GM19240 (cell line): ENCODE data around the gene GRM5.
A peak's percentile ranks its signal among the peaks of the same experiment; 100 is the strongest.

ENCODE experiments used
- DNase-seq: peaks from one replicate; pipeline ENCODE4 v3.0.0; 2011; ENCODE audit warnings: low spot score; ENCODE audit not compliant: insufficient read length

Gene GRM5

DNA sequence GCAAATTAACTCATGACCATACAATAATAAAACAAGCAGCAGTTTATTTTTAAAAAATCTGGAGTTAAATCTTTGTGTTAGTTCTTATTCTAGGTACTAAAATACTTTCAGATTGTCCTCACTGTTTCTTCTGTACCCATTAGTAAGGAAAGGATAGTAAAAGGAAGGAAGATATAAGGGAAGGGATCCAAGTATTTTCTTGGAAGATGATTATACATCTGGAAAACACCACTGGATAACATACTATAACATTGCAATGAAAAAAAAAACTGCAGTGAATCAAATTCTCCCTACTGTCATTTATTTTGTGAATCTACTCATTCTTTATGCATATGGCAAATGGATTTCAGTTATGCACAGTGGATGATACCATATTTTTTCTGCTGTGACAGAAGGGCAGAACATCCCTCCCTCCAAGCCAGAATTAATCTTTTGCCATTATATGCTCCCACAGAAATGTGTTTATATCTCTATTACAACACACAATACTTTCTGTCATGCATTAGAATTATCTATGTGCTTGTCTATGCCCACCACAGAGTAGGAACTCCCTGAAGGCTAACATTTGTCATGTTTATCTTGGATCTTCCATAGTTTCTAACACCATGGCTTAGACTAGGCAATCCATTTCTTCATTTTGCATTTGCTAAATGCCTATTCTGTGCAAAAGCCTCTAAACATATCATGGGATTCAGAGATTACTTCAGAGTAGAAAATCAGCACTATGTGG is 446.0 kb downstream of the GRM5 start:
- no peak for DNase-seq

DNA sequence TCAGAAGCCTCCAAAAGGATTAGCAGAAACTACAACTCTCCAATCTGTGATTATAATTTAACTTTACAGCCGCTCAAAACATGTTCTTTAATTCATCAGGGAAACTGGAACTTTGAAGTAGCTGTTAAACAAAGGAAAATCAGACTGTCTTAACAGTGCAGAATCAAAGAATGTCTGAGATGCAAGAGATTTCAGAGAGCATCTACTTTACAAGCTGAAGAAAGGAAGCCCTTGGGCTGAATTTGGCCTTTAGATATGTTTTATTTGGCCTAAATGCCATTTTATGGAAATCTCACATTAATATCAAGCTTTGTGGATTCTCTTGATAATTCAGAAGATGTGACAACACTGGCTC is 446.7 kb downstream of the GRM5 start:
- no peak for DNase-seq

DNA sequence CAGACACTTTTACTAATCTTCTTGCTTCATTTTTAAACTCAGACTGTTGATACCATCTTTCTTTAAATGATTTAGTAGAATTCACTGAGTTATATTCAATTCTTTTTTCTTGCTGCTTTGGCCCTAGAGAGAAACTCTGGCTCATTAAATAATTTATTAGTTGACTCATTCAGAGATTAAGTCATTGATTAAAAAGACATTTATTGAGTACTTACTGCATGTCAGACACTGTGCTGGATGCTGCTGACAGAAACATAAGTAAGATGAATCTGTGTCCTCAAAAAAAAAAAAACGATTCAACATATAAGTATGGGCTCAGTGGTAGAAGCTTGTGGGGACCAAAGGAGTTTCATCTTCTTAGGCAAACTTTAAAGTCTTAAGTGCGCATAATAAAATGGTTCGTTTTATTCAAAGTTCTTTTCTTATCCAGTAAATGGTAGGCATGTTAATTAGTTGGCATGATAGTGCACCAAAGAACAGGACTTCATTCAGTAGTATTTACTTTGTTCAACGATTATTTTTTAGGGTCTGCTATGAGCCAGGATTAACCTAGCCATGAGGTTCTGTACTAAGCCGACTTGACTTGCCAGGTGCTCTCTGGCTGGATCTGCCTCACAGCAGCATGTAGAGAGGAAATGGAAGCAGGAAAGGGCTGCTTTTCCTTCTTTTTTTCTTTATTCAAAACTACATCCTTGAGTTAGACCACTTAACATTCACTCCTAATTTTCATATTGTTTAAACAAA is 447.3 kb downstream of the GRM5 start:
- no peak for DNase-seq

DNA sequence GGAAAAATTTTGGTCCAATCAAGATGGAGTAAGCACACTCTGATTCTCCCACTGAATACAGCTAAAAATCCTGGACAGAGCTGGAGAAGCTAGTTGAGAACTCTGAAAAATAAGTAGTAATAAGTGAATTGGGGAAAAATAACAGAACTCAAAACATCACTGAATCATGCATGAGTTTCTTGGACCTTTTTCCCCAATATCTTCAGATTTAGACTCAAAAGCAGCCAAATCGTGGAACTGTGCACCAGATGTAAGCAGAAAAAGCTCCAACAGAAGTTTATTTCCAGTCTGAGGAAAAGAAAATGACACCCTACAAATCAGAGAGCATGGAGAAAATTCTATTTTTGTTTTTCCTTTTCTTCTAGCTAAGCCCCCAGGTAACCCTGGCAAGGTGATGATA is 448.6 kb downstream of the GRM5 start:
- DNase-seq = no peak

DNA sequence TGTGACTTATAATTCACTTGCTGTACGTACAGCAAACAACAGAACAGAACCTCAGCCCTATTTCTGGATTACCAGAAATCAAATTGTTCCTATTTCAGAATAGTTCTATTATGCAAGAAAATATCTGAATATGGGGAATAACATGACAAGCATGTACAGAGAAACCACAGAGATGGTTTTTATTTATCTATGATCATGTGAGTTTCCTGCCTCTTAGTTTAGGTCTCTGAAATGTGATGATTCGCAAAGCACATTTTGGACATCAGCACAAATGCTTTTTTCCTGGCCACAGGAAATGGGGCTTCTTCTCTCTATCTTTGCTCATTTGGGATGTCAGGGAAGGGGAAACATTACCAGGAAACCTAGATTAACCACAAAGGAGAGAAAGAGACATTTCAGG is 461.5 kb downstream of the GRM5 start:
- no peak for DNase-seq

DNA sequence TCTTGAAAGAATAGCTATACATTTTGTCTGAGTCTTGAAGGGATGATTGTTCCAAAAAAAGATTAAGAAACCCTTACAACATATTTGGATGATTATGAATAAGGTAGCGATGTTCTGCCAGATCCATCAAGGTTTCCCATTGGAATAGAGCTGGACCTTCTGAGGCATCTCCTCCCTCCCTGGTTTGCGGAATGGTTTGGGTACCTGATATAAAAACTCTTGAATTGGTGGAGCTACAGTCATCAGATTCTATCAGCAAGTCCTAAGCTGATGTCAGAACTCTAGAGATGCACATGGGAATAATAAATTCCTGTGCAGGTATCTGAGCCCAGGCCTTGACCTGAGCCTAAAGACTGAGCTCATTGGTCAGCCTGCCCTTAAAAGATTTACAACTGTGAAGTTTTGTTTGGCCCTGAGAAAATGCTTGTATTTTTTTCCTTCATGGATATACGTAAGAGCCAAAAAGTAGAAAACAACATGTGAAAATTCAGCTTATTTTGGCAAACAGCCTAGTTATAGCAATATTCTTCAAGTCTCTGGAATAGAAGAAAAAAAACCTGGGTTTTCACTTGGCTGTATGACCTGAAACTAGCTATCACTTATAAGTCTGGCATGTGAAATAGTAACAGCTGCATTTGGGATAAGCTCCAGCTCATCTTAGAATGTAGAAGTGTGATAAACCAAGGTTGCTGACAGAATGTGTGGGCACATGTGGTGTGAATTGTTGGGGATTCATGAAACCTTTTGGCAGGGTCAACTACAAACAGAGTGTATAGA is 462.5 kb downstream of the GRM5 start:
- no peak for DNase-seq

DNA sequence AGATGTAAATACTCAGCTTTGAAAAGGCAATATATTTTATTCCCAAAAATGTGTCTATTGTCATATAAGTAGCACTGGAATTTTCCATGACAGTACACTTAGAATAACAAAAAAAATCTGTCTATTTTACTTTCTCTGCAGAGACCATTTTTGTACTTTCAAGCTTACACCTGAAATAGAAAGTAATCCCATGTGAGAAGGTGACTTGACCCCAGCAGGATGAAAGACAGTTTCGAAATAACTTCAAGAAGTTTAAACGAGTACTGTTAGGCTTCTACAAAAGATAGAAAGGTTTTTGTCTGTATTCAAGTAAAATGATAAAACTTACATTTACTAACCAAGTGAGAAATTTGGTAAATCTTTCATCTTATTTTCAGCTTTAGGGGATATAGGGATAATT is 468.4 kb downstream of the GRM5 start:
- no peak for DNase-seq

DNA sequence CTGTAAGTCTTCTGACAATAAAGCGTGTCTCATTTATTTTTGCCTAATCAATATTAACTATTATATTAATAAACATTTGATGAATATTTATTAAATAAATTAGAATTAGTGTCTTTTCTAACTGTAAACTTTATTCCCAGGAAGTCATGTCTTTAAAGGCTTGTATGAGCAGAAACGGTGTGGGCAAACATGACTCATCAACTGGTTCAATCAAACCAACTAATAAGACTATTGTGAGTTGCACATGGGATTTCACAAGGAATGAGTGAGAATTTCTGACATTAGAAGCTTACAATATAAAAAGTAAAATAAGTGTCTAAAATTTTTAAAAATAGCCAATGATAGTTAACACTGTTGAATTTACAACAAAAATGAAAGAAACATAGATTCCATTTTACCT is 469.0 kb downstream of the GRM5 start:
- DNase-seq = no peak

DNA sequence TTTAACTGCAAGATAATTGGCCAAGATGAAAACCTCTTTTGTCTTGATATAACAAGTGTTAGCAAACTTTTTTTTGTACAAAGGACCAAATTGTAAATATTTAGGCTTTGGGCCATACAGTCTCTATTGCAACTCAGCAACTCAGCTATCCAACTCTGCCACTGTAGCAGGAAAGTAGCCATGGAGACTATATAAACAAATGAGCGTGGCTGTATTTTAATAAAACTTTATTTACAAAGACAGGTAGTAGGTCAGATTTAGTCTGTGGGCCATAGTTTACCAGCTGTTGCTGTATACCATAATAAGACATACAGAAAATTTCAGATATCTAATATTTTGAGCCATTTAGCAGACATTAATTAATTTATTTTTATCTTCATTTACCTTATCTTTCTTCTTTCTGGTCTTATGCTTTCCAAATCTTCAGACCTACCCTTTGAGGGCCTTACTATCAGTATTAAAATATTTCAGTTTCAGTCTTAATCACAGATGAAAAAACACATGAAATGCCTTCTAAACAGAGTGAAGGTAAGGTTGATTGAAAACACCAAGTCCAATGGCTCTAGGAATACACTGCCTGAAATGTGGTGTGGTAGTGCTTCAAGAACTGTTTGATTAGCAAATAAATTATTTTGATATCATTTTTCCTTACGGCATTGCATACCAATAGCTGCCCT is 471.4 kb downstream of the GRM5 start:
- DNase-seq = no peak

DNA sequence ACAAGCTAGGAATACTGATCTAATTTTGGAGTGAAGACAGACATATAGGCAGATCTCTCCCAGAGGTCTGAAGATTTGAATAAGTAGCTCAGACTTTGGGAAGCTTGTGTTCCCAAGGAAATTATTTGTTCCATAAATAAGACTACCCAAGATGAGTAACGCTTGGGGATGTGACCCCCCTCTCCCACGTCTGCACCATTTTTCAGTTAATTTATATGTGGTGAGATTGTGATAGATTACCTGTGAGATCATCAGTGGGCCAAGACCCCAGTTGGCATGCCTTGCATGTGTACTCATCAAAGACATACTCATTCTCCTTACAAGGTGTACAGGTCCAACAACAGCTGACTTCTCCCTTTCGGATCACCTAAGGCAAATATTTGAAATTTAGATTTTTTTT is 475.4 kb downstream of the GRM5 start:
- no peak for DNase-seq

DNA sequence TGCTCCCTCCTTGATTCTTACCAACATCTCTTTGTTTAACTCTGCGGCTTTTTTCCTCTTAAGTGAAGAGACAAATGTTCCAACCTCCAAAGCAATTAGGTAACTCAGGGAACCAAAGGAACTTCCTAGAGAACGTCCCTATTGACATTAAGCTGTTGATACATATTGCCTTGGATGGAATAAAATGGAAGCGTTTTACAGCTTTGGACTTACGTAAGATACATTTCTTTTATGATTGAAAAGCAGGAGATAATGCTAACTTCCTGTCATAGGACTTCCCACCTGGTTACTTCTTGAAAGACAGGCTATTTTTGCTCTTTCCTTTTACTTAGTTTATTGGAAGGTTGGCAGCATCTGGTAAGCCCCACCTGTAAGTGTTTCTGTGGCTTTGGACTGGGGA is 482.5 kb downstream of the GRM5 start:
- DNase-seq = no peak

DNA sequence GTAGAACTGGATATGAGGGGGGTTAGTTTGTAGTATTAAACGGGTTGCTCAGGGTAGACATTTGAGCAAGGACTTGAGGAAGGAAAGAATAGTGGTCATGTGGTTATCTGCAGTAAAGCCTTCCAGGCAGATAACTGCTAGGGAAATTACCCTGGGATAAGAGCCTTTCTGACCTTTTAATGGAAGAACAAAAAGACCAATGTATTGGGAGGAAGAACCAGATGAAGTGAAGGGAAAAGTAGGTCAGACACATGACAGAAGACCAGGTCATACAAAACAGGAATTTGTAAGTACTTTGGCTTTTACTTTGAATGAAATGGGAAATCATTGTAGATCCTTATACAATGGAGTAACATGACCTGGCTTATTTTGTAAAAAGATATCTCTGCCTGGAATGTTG is 486.3 kb downstream of the GRM5 start:
- DNase-seq = no peak

DNA sequence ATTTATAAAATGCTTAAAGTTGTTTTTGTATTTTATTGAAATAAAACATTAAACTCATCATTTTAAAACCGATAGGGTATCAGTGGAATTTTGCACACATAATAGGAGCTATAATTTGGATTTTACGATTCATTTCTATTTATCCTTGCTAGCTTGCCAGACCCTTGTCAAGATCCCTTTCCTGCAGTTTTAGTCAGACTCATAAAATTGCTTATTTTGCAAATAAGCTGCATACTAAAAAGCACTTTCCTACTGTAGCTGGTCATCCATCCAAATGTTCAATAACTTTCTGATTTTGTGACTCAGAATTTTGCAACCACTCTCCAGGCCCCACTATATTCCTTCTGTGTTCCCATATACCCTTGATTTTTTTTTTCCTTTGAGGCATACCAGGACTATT is 489.0 kb downstream of the GRM5 start:
- DNase-seq = no peak

DNA sequence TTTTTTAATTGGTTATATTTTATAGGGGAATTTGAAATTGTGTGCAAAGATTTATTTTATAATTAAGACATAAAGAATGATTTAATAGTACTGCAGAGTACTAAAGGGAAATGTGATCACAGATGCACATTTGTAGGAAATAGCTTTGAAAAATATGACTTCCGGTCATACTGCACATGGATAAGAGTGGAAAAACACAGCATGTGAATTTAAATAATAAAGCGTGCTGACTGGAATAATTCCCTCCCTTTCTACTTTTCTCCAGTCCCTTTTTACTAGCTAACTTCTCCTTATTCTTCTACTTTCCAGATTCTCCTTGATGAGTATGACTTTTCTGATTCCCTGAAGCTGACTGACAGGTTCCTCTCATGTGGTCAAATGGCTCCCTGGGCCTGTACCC is 489.9 kb downstream of the GRM5 start:
- no peak for DNase-seq

DNA sequence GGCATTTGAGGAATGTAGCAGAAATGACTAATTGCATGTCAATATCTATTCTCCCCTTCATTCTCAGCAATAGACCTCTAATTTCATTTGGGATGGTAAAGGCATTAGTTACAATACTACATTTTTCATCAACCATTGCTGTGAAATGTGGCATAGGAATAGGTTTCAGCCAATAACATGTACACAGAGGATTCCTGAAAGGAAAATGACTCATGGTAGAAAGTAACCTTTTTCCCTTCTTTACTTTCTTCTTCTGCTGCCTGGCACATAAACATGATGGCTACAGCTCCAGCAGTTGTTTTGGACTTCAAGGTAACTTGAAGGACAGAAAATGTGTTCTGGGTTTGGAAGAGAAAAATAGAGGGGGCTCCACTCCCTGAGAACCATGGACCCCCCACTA is 496.4 kb downstream of the GRM5 start:
- DNase-seq = no peak

DNA sequence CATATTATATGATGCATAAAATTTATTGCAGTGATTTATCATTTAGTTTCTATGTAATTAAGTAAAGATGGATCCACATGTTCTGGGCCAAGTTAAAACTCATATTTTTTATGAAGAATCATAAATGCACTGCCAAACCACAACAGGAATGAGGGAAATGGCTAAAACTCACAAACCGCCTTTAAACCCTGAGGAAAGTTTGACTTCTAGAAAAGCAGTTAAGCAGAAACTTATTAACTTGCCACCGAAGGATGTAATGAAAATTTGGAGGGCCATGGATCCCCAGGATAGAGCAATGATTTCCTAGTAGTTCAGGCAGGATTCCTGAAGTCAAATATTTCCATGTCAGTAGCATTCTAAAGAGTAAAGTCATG is 510.0 kb downstream of the GRM5 start:
- DNase-seq = no peak

DNA sequence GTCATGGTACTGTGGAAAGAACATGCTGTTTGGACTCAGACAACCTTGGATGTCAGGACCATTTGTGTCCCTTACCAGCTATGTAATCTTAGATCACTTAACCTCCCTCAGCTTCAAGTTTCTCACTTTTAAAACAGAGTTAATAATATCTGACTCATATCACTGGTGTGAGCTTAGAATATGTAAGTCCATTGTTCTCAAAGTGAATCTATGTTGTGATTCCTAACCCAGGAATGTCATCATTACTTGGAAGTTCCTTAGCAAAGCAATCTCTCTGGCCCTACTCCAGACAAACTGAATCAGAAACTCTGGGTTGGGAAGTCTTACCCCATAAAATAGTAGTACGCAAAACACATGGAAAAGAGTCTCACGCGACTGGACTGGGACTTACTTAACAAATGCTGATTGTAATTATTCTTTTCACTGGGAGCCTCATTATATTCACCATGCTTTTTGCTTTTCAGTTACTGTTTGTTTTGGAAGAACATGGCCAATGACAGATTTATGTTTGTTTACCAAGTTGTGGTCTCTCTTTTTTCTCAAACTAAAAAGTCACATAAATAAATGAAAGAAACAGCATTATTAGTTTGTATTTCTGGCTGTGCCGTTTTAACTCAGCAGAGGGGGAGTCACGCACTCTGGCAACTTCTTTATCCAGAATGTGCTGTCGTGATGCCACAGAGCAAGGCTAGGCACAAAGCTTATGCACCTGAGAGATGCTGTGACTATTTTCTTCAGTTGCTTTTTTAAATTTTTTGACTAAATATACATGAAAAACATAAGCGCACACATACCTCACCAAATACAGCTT is 510.6 kb downstream of the GRM5 start:
- no peak for DNase-seq

DNA sequence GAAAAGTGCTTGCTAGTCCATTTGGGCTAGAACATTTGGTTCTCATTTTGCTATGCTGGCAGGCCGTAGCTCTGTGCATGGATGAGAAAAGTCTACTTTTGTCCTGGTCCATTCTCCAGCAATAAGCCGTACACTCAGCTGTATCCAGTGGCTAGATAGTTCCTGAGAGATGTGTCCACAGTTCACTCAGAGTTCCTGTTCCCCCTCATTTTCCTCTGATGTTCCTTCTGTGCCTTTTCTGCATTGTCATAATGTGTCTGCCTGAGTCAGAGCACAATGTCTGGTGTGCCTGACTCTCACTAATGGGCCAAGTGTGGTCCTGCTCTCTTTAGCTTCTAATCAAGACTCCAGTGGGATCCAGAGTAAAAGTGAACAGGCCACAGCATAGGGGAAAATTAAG is 512.6 kb downstream of the GRM5 start:
- no peak for DNase-seq

DNA sequence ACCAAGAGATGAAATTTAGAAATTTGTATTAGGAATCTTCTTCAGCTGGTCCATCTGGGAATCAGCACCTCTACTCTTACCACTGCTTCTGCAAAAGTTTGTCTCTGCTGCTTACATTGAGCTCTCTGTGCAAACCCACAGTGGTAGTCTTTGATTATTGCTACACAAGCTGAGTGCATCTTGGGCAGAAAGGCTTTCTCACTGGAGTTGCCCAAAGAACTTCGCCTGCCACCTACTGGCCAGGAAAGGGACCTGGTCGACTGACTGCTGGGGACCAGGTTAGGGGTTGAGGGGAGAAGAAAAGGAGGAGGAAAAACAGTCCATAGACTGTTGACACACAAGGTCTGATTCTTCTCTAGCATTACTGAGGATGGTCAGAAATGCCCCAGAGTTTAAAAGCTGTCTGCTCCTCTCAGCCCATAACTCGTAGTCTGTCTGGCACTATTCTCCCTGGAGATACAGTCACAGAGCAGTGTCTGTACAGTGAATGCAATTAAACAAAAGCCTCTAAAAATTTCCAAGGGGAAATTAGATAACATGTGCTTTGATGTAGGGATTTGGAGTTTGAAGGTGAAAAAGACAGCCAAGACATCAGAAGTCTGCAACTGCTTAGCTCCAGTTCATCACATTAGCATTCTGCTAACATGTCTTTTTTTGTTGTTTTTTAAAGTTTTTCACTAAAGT is 513.3 kb downstream of the GRM5 start:
- peak; percentile 43 for DNase-seq

DNA sequence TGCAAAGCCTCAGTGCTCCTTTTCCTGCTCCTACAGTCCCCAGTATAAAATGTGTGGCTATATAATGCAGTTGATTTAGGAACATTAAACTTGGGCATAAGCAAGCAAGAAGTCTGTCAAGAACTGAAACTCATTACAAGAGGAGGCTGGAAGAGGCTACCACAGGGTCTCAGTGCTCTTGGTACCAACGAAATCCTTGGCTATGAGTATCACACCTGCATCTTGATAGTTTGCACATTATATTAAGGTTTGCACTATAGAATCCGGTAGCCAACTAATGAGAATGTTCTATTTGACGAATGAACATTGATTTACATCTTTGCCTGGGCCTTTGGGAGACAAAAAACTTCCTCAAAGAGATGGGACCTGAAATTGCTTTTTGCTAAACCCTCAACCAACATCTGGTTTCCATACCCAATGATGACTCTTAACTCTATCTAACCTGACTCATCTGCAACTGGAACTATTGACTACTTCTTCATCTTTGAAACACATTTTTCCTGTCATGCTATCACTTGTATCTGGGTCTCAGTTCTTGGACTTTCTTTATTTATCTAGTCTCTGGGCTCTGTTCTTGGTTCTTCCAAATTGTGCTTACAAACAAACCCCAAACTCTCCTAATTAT is 521.0 kb downstream of the GRM5 start:
- no peak for DNase-seq
